ENCODE results near the gene PCDHGA3. TPM values are rescaled to one million over a fixed set of nuclear protein-coding genes. Genes with fewer than 3 reads are reported as not detected.
"Not testable (repeated sequence)": the region's sequence is repeated elsewhere in the genome, so short reads cannot be mapped to it uniquely, and the experiment has no call there.

PCDHGA3 gene
- total RNA-seq (2014; rRNA removed; shearing (Covaris generic)): 0.10 and 0.14 TPM in 2 replicates
- 0.11 and 0.14 TPM in 2 replicates for polyA plus RNA-seq (2015; cell fraction: cytosol; rRNA removed)
- 1.2 and 1.5 TPM in 2 replicates for polyA plus RNA-seq (2015; cell fraction: nucleus; rRNA removed)

GRCh38 chr5:141343242-141343952, at the start of gene PCDHGA3:
TSS of gene PCDHGA3 (plus strand) at chr5:141343829. CDS start at chr5:141344034, 205 bp downstream.
- peak; percentile 34 for DNase-seq (ENCODE audit: low read depth)

- no peak for DNase-seq (ENCODE audit: low read depth)
Observed at GRCh38 chr5:141298376-141298775, 45.3 kb upstream of the PCDHGA3 start.

- DNase-seq (ENCODE audit: low read depth): no peak
Observed at GRCh38 chr5:141303756-141304155, 39.9 kb upstream of the PCDHGA3 start, which contains the start of gene SLC25A2. TSS of gene SLC25A2 (minus strand) at chr5:141304049. CDS start at chr5:141303865, 184 bp downstream.

GRCh38 chr5:141306630-141307029, 37.0 kb upstream of the PCDHGA3 start:
- DNase-seq (ENCODE audit: low read depth): no peak

- no peak for DNase-seq (ENCODE audit: low read depth)
Observed at GRCh38 chr5:141313711-141314110, 29.9 kb upstream of the PCDHGA3 start.

- not testable (repeated sequence) for DNase-seq (ENCODE audit: low read depth)
Observed at GRCh38 chr5:141316963-141317362, 26.7 kb upstream of the PCDHGA3 start.

- no peak for DNase-seq (ENCODE audit: low read depth)
Observed at GRCh38 chr5:141319202-141319601, 24.4 kb upstream of the PCDHGA3 start.

GRCh38 chr5:141319699-141320098, 23.9 kb upstream of the PCDHGA3 start:
- no peak for DNase-seq (ENCODE audit: low read depth)

- DNase-seq (ENCODE audit: low read depth): peak; percentile 78
Observed at GRCh38 chr5:141320225-141321169, 23.1 kb upstream of the PCDHGA3 start, which contains the start of gene TAF7. TSS of gene TAF7 (minus strand) at chr5:141320784. CDS start at chr5:141320044, 740 bp downstream.

GRCh38 chr5:141322261-141322660, 21.4 kb upstream of the PCDHGA3 start:
- no peak for DNase-seq (ENCODE audit: low read depth)

- peak; percentile 40 for DNase-seq (ENCODE audit: low read depth)
Observed at GRCh38 chr5:141326088-141326854, 17.4 kb upstream of the PCDHGA3 start.

- no peak for DNase-seq (ENCODE audit: low read depth)
Observed at GRCh38 chr5:141328231-141328630, 15.4 kb upstream of the PCDHGA3 start.

- DNase-seq (ENCODE audit: low read depth): peak; percentile 45
Observed at GRCh38 chr5:141330299-141331080, 13.1 kb upstream of the PCDHGA3 start, which contains the start of gene PCDHGA1. TSS of gene PCDHGA1 (plus strand) at chr5:141330514.

- not testable (repeated sequence) for DNase-seq (ENCODE audit: low read depth)
Observed at GRCh38 chr5:141332571-141332970, 11.1 kb upstream of the PCDHGA3 start.

GRCh38 chr5:141338538-141339306, 4.9 kb upstream of the PCDHGA3 start, which contains the start of gene PCDHGA2:
TSS of gene PCDHGA2 (plus strand) at chr5:141338760.
- peak; percentile 36 for DNase-seq (ENCODE audit: low read depth)

- not testable (repeated sequence) for DNase-seq (ENCODE audit: low read depth)
Observed at GRCh38 chr5:141340781-141341354, 2.8 kb upstream of the PCDHGA3 start.

- no peak for DNase-seq (ENCODE audit: low read depth)
Observed at GRCh38 chr5:141342773-141343172, 856 bp upstream of the PCDHGA3 start.

GRCh38 chr5:141343953-141344463, 379 bp downstream of the PCDHGA3 start:
- DNase-seq (ENCODE audit: low read depth): no peak

- DNase-seq (ENCODE audit: low read depth): no peak
Observed at GRCh38 chr5:141345327-141345726, 1.7 kb downstream of the PCDHGA3 start.

Measured in HT1080 (cell line).